CD4-positive, alpha-beta T cell treated with Interferon alpha-2 for 1 hour (primary cell): Measurements from ENCODE around the gene FAM181A.

Experiments used
- DNase-seq, 2 donors: peaks; one replicate each; pipeline ENCODE4 v3.0.0-alpha.2; 2020 to 2022

FAM181A gene

GRCh38 chr14:93952829-93953228 lies 25.7 kb downstream of the FAM181A start:
- no peak for DNase-seq

- DNase-seq = no peak
Observed at GRCh38 chr14:93953263-93953662, 26.1 kb downstream of the FAM181A start.

GRCh38 chr14:93953739-93954515 lies 26.8 kb downstream of the FAM181A start:
- DNase-seq = no peak

- DNase-seq = no peak
Observed at GRCh38 chr14:93954516-93954830, 27.3 kb downstream of the FAM181A start.

- DNase-seq = peak; percentile 65 to 71
Observed at GRCh38 chr14:93954900-93955849, 28.0 kb downstream of the FAM181A start.

- no peak for DNase-seq
Observed at GRCh38 chr14:93955850-93956481, 28.8 kb downstream of the FAM181A start.

GRCh38 chr14:93956514-93957332 lies 29.6 kb downstream of the FAM181A start:
- no peak for DNase-seq

- DNase-seq = no peak
Observed at GRCh38 chr14:93957333-93957710, 30.2 kb downstream of the FAM181A start.

- no peak for DNase-seq
Observed at GRCh38 chr14:93957751-93958566, 30.8 kb downstream of the FAM181A start.

- DNase-seq = no peak
Observed at GRCh38 chr14:93958567-93959238, 31.6 kb downstream of the FAM181A start.

- peak; percentile 92 to 93 for DNase-seq
Observed at GRCh38 chr14:93959239-93960107, 32.3 kb downstream of the FAM181A start.

GRCh38 chr14:93960108-93960475 lies 32.9 kb downstream of the FAM181A start:
- no peak for DNase-seq

GRCh38 chr14:93960774-93961438 lies 33.8 kb downstream of the FAM181A start:
- no peak for DNase-seq

GRCh38 chr14:93961620-93962019 lies 34.5 kb downstream of the FAM181A start:
- no peak for DNase-seq

- peak; percentile 66 to 72 for DNase-seq
Observed at GRCh38 chr14:93962701-93963601, 35.8 kb downstream of the FAM181A start.

- no peak for DNase-seq
Observed at GRCh38 chr14:93963692-93964091, 36.5 kb downstream of the FAM181A start.

- DNase-seq = no peak
Observed at GRCh38 chr14:93964281-93964680, 37.1 kb downstream of the FAM181A start.

GRCh38 chr14:93964820-93965286 lies 37.7 kb downstream of the FAM181A start:
- no peak for DNase-seq
